ENCODE measurements around the gene DPCD.

GRCh38 chr10:101585841-101586240, 2.3 kb upstream of the DPCD start:
- TF ChIP-seq CTCF (IDR thresholded peaks at IDR 0.05; ENCODE audit: control extremely low read depth in 1 of 3, insufficient read depth in 1 of 3, low read depth in 1 of 3, low read length in 3 of 3), result no peak
- no peak for TF ChIP-seq POLR2AphosphoS5 (IDR thresholded peaks at IDR 0.05; ENCODE audit: low read depth, low read length)
- no peak for TF ChIP-seq CEBPB (IDR thresholded peaks at IDR 0.05; ENCODE audit: low read depth, low read length)
- TF ChIP-seq SRF (IDR thresholded peaks at IDR 0.05; ENCODE audit: low read depth, low read length), result no peak
- no peak for TF ChIP-seq BCL11A (IDR thresholded peaks at IDR 0.05; ENCODE audit: low read depth in 2 of 2, low read length in 2 of 2)
- no peak for TF ChIP-seq TEAD4 (IDR thresholded peaks at IDR 0.05; ENCODE audit: low read depth, low read length)
- TF ChIP-seq CBX5 (IDR thresholded peaks at IDR 0.05; ENCODE audit: low read depth, low read length), result no peak
- TF ChIP-seq TCF12 (IDR thresholded peaks at IDR 0.05; ENCODE audit: low read depth, low read length), result no peak
- TF ChIP-seq POLR2A (IDR thresholded peaks at IDR 0.05; ENCODE audit: control extremely low read depth in 1 of 2, low read depth in 2 of 2, low read length in 2 of 2), result no peak
- TF ChIP-seq KDM5A (IDR thresholded peaks at IDR 0.05; ENCODE audit: low read length), result no peak
- TF ChIP-seq EZH2 (IDR thresholded peaks at IDR 0.05; ENCODE audit: low read depth, low read length, severe bottlenecking), result no peak

Measured in H1 (cell line).